IMR-90 (cell line): ENCODE results near the gene ASXL3. TPM values are rescaled to one million over a fixed set of nuclear protein-coding genes. Genes with fewer than 3 reads are reported as not detected.

Experiments
- ATAC-seq: fragments of 200-7000 bp; cut with Tn5 transposase; 2 replicates; pipeline ENCODE4 v1.9.1; 2020; ENCODE audit warnings: low read depth, mild to moderate bottlenecking, moderate library complexity
- BruUV-seq: library from RNA; stranded (reverse); fragments of 400-500 nt; replicated peaks from 2 replicates; lab custom pipeline; 2021; lab: Mats Ljungman, UMichigan
- CTCF ChIA-PET: fragments of 300-600 bp; formaldehyde crosslinking; extraction: SDS; loops from one replicate; lab custom pipeline; 2021; ENCODE audit warnings: antibody characterized with exemption; lab: Yijun Ruan, JAX
- POLR2A ChIA-PET: fragments of 300-600 bp; sonication (Branson Sonifier 250); formaldehyde crosslinking; loops from one replicate; lab custom pipeline; 2022; ENCODE audit warnings: antibody characterized with exemption; ENCODE audit not compliant: unreplicated experiment; lab: Charles Lee
- DNase-seq: peaks from one replicate; pipeline ENCODE4 v3.0.0; 2013
- H2AFZ ChIP-seq: replicated peaks from 2 replicates; pipeline ENCODE3; 2013; ENCODE audit warnings: low read length, mild to moderate bottlenecking; ENCODE audit not compliant: poor library complexity
- H2AK5ac ChIP-seq: 2 replicates; pipeline ENCODE4 v1.6.1; 2013; ENCODE audit warnings: low read depth, low read length, inconsistent platforms
- H2AK9ac ChIP-seq: replicated peaks from 2 replicates; pipeline ENCODE3; 2013; ENCODE audit warnings: mild to moderate bottlenecking, low read depth, low read length, moderate library complexity; ENCODE audit not compliant: poor library complexity
- H2BK120ac ChIP-seq: 2 replicates; pipeline ENCODE4 v1.6.1; 2013; ENCODE audit warnings: low read depth, low read length, inconsistent platforms
- H2BK15ac ChIP-seq: 3 replicates; pipeline ENCODE4 v1.6.1; 2013; ENCODE audit warnings: low read depth, low read length, inconsistent platforms
- H2BK20ac ChIP-seq: 2 replicates; pipeline ENCODE4 v1.6.1; 2013; ENCODE audit warnings: low read depth, mild to moderate bottlenecking, inconsistent platforms, low read length, moderate library complexity
- H2BK5ac ChIP-seq: 2 replicates; pipeline ENCODE4 v1.6.1; 2013; ENCODE audit warnings: mild to moderate bottlenecking, low read depth, low read length, inconsistent platforms; ENCODE audit not compliant: poor library complexity, severe bottlenecking
- H3K14ac ChIP-seq: replicated peaks from 2 replicates; pipeline ENCODE4 v1.6.1; 2013; ENCODE audit warnings: low read depth, low read length, inconsistent platforms
- H3K18ac ChIP-seq: 2 replicates; pipeline ENCODE4 v1.6.1; 2013; ENCODE audit warnings: low read depth, low read length, control low read depth
- H3K23ac ChIP-seq: 2 replicates; pipeline ENCODE4 v1.6.1; 2013; ENCODE audit warnings: low read depth, low read length, inconsistent platforms
- H3K27ac ChIP-seq: 2 replicates; pipeline ENCODE4 v1.5.1; 2013; ENCODE audit warnings: mild to moderate bottlenecking, control low read depth, low read length; ENCODE audit not compliant: insufficient read depth
- H3K27me3 ChIP-seq: 2 replicates; pipeline ENCODE4 v1.6.1; 2013; ENCODE audit warnings: low read length; ENCODE audit not compliant: control insufficient read depth, insufficient read depth
- H3K36me3 ChIP-seq: 2 replicates; pipeline ENCODE4 v1.6.1; 2013; ENCODE audit warnings: low read length, mixed read lengths; ENCODE audit not compliant: control insufficient read depth, insufficient read depth
- H3K4ac ChIP-seq: 2 replicates; pipeline ENCODE4 v1.6.1; 2013; ENCODE audit warnings: low read depth, low read length, inconsistent platforms
- H3K4me1 ChIP-seq: 2 replicates; pipeline ENCODE4 v1.6.1; 2013; ENCODE audit warnings: low read length, mixed read lengths; ENCODE audit not compliant: control insufficient read depth, insufficient read depth
- H3K4me2 ChIP-seq: 2 replicates; pipeline ENCODE4 v1.6.1; 2013; ENCODE audit warnings: low read depth, mild to moderate bottlenecking, control low read depth, low read length, moderate library complexity
- H3K4me3 ChIP-seq: 2 replicates; pipeline ENCODE4 v1.5.1; 2013; ENCODE audit warnings: low read depth, mild to moderate bottlenecking, control low read depth, low read length, moderate library complexity; ENCODE audit not compliant: insufficient read depth
- H3K56ac ChIP-seq: 2 replicates; pipeline ENCODE4 v1.6.1; 2013; ENCODE audit warnings: low read length, inconsistent platforms; ENCODE audit not compliant: insufficient read depth; ENCODE audit errors: extremely low read depth
- H3K79me1 ChIP-seq, 2 experiments: 2 replicates each; pipeline ENCODE4 v1.6.1; 2013; ENCODE audit warnings: low read length in 2 of 2, inconsistent platforms in 1 of 2, low read depth in 1 of 2
- H3K9ac ChIP-seq: 2 replicates; pipeline ENCODE4 v1.6.1; 2013; ENCODE audit warnings: low read depth, low read length, control low read depth
- H3K9me1 ChIP-seq: 2 replicates; pipeline ENCODE4 v1.6.1; 2013; ENCODE audit warnings: low read length, inconsistent platforms; ENCODE audit not compliant: insufficient read depth
- H3K9me3 ChIP-seq: 2 replicates; pipeline ENCODE4 v1.6.1; 2013; ENCODE audit warnings: low read length; ENCODE audit not compliant: control insufficient read depth, insufficient read depth
- H4K20me1 ChIP-seq: 2 replicates; pipeline ENCODE4 v1.6.1; 2013; ENCODE audit warnings: low read length, inconsistent platforms; ENCODE audit not compliant: insufficient read depth
- H4K5ac ChIP-seq: 2 replicates; pipeline ENCODE4 v1.6.1; 2013; ENCODE audit warnings: mild to moderate bottlenecking, low read depth, low read length, control low read depth
- H4K8ac ChIP-seq, 2 experiments: 2 replicates each; pipeline ENCODE4 v1.6.1; 2013; ENCODE audit warnings: low read depth in 2 of 2, low read length in 2 of 2, control low read depth in 1 of 2, inconsistent platforms in 1 of 2
- H4K91ac ChIP-seq: 2 replicates; pipeline ENCODE4 v1.6.1; 2013; ENCODE audit warnings: low read depth, low read length, inconsistent platforms; ENCODE audit not compliant: insufficient read depth
- BHLHE40 ChIP-seq: fragments of 150-350 bp; IDR thresholded peaks from 2 replicates; pipeline ENCODE4 v1.6.1; 2016; ENCODE audit warnings: mild to moderate bottlenecking, low read depth, low read length
- CEBPB ChIP-seq: IDR thresholded peaks from 2 replicates; pipeline ENCODE4 v1.6.1; 2012; ENCODE audit warnings: low read depth, low read length, improper control_type of control experiment
- CHD1 ChIP-seq: IDR thresholded peaks from 2 replicates; pipeline ENCODE4 v1.6.1; 2012; ENCODE audit warnings: low read depth, low read length, improper control_type of control experiment
- FOS ChIP-seq: fragments of 150-350 bp; IDR thresholded peaks from 2 replicates; pipeline ENCODE4 v1.6.1; 2016; ENCODE audit warnings: low read depth, low read length
- MAFK ChIP-seq: IDR thresholded peaks from 2 replicates; pipeline ENCODE4 v1.6.1; 2012; ENCODE audit warnings: low read depth, low read length, improper control_type of control experiment
- MAZ ChIP-seq: IDR thresholded peaks from 2 replicates; pipeline ENCODE4 v1.6.1; 2012; ENCODE audit warnings: low read depth, mild to moderate bottlenecking, low read length, improper control_type of control experiment, moderate library complexity, borderline replicate concordance
- MXI1 ChIP-seq: IDR thresholded peaks from 2 replicates; pipeline ENCODE4 v1.6.1; 2012; ENCODE audit warnings: low read depth, mild to moderate bottlenecking, low read length, moderate library complexity, borderline replicate concordance
- NFE2L2 ChIP-seq: fragments of 150-350 bp; IDR thresholded peaks from 2 replicates; pipeline ENCODE4 v1.6.1; 2016; ENCODE audit warnings: low read depth, mild to moderate bottlenecking, low read length
- POLR2A ChIP-seq: IDR thresholded peaks from 2 replicates; pipeline ENCODE4 v1.6.1; 2012; ENCODE audit warnings: mild to moderate bottlenecking, low read depth, low read length
- RAD21 ChIP-seq: IDR thresholded peaks from 2 replicates; pipeline ENCODE4 v1.6.1; 2012; ENCODE audit warnings: low read length, improper control_type of control experiment
- RFX5 ChIP-seq: IDR thresholded peaks from 2 replicates; pipeline ENCODE4 v1.8.0; 2012; ENCODE audit warnings: low read depth, mild to moderate bottlenecking, low read length, moderate library complexity
- SMC3 ChIP-seq: fragments of 150-350 bp; IDR thresholded peaks from 2 replicates; pipeline ENCODE4 v1.6.1; 2016; ENCODE audit warnings: low read depth, mild to moderate bottlenecking, antibody characterized with exemption, low read length, moderate library complexity
- WGBS, 2 experiments: methylation state at CpG; one replicate each; pipeline versions ENCODE4 v1.1.5 to v1.1.7; 2013; ENCODE audit warnings: missing lambda C conversion rate in 2 of 2; ENCODE audit not compliant: insufficient read length in 1 of 2; ENCODE audit errors: extremely low coverage in 2 of 2; 5-methylcytosine and 5-hydroxymethylcytosine counted together
- dilution Hi-C: fragments of 300-500 bp; cut with HindIII; formaldehyde crosslinking; loops from one replicate; pipeline ENCODE4 v1.14.3; 2018; ENCODE audit warnings: low sequenced_read_pairs; ENCODE audit not compliant: unreplicated experiment
- in situ Hi-C: fragments of 300-500 bp; cut with MboI; formaldehyde crosslinking; loops from 3 replicates; pipeline ENCODE4 v1.14.3; 2019; ENCODE audit warnings: low sequenced_read_pairs, inconsistent platforms, mixed read lengths
- intact Hi-C: fragments of 100-400 bp; cut with micrococcal nuclease; formaldehyde crosslinking; loops from 2 replicates; pipeline ENCODE4 v1.10.0; 2022
- polyA plus RNA-seq, 3 experiments: library from polyadenylated mRNA; depleted of rRNA; stranded (reverse); fragments of >200 nt; gene quantifications; 2 replicates each; pipeline ENCODE4 v1.2.3, GENCODE V29; 2012; ENCODE audit warnings: low replicate concordance in 1 of 3
- total RNA-seq: library from RNA; depleted of rRNA; stranded (reverse); fragments of >200 nt; gene quantifications from 2 replicates; pipeline ENCODE4 v1.2.3, GENCODE V29; 2012
- TF ChIP-seq, protein P1 (sequence below): fragments of 150-350 bp; IDR thresholded peaks from 2 replicates; pipeline ENCODE4 v1.6.1; 2016; ENCODE audit warnings: low read depth, mild to moderate bottlenecking, low read length, moderate library complexity, borderline replicate concordance
- TF ChIP-seq, protein P2 (sequence below): conservative IDR thresholded peaks from 2 replicates; pipeline ENCODE4 v1.5.1; 2012; ENCODE audit warnings: mild to moderate bottlenecking, low read depth, low read length, improper control_type of control experiment
- TF ChIP-seq, protein P3 (sequence below): fragments of 150-350 bp; IDR thresholded peaks from 2 replicates; pipeline ENCODE4 v1.6.1; 2017; ENCODE audit warnings: mild to moderate bottlenecking, antibody characterized with exemption, low read length, low read depth

The ASXL3 gene
- total and polyA plus RNA-seq, 2 of the 4 experiments (the other 2 are of a cell fraction), result 0.03 to 0.54 TPM

- BruUV-seq, result no TSS peak
- no peak overlapping the region for H3K4ac ChIP-seq
- no peak overlapping the region for H3K56ac ChIP-seq
- no peak overlapping the region for H2BK20ac ChIP-seq
- H2BK15ac ChIP-seq, result no peak overlapping the region
- H4K20me1 ChIP-seq, result no peaks in the 10 kb centered on the region
- no peak overlapping the region for H2AFZ ChIP-seq
- no peak overlapping the region for H2BK5ac ChIP-seq
- CTCF ChIA-PET, result no interaction called here
- WGBS, 2 experiments, result no CpG with 5 or more reads among the region's 3 CpGs
- H3K36me3 ChIP-seq, result no peaks in the 10 kb centered on the region
- intact Hi-C loops (no loop called here), in situ Hi-C loops (no loop called here), dilution Hi-C loops (no loop called here)
- H3K79me1 ChIP-seq, result no peaks in the 10 kb centered on the region
- TF ChIP-seq, protein P1, sequence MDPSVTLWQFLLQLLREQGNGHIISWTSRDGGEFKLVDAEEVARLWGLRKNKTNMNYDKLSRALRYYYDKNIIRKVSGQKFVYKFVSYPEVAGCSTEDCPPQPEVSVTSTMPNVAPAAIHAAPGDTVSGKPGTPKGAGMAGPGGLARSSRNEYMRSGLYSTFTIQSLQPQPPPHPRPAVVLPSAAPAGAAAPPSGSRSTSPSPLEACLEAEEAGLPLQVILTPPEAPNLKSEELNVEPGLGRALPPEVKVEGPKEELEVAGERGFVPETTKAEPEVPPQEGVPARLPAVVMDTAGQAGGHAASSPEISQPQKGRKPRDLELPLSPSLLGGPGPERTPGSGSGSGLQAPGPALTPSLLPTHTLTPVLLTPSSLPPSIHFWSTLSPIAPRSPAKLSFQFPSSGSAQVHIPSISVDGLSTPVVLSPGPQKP, result no peak
- TF ChIP-seq CEBPB (no peak), NFE2L2 (no peak), RFX5 (no peak), MAFK (no peak), FOS (no peak), MXI1 (no peak), MAZ (no peak), RAD21 (no peak), SMC3 (no peak), BHLHE40 (no peak), CHD1 (no peak), POLR2A (no peak)
- TF ChIP-seq, protein P2, sequence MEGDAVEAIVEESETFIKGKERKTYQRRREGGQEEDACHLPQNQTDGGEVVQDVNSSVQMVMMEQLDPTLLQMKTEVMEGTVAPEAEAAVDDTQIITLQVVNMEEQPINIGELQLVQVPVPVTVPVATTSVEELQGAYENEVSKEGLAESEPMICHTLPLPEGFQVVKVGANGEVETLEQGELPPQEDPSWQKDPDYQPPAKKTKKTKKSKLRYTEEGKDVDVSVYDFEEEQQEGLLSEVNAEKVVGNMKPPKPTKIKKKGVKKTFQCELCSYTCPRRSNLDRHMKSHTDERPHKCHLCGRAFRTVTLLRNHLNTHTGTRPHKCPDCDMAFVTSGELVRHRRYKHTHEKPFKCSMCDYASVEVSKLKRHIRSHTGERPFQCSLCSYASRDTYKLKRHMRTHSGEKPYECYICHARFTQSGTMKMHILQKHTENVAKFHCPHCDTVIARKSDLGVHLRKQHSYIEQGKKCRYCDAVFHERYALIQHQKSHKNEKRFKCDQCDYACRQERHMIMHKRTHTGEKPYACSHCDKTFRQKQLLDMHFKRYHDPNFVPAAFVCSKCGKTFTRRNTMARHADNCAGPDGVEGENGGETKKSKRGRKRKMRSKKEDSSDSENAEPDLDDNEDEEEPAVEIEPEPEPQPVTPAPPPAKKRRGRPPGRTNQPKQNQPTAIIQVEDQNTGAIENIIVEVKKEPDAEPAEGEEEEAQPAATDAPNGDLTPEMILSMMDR, result no peak
- TF ChIP-seq, protein P3, sequence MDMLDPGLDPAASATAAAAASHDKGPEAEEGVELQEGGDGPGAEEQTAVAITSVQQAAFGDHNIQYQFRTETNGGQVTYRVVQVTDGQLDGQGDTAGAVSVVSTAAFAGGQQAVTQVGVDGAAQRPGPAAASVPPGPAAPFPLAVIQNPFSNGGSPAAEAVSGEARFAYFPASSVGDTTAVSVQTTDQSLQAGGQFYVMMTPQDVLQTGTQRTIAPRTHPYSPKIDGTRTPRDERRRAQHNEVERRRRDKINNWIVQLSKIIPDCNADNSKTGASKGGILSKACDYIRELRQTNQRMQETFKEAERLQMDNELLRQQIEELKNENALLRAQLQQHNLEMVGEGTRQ, result no peak
- H3K9ac ChIP-seq, result no peak overlapping the region
- no peak overlapping the region for H3K4me2 ChIP-seq
- no peaks in the 10 kb centered on the region for H3K27me3 ChIP-seq
- H3K27ac ChIP-seq, result no peak overlapping the region
- no peak overlapping the region for H2BK120ac ChIP-seq
- no peak overlapping the region for H2AK9ac ChIP-seq
- no peak overlapping the region for H2AK5ac ChIP-seq
- no peak for DNase-seq
- no peak overlapping the region for H3K18ac ChIP-seq
- no peak overlapping the region for H3K14ac ChIP-seq
- no peaks in the 10 kb centered on the region for H3K9me1 ChIP-seq
- H3K4me1 ChIP-seq, result no peaks in the 10 kb centered on the region
- no peak overlapping the region for H4K8ac ChIP-seq
- no peak overlapping the region for H4K91ac ChIP-seq
- no peak overlapping the region for H4K5ac ChIP-seq
- no peak for ATAC-seq
- no peak overlapping the region for H3K23ac ChIP-seq
- POLR2A ChIA-PET, result no interaction called here
- no peaks in the 10 kb centered on the region for H3K9me3 ChIP-seq
- H3K4me3 ChIP-seq, result no peak overlapping the region
Measured at GRCh38 chr18:33696332-33697162, 118.5 kb downstream of the ASXL3 start.
